Measurements from ENCODE around the gene ZNF202.

The ZNF202 gene

GRCh38 chr11:123741159-123742030, at the start of gene ZNF202:
Gene ZNF202, minus strand, starts transcription at chr11:123741660. Its CDS starts 10,772 bp downstream, at chr11:123730888.
- H2AFZ ChIP-seq (ENCODE audit: low read length): peak within 1 kb of the TSS; percentile 99
- H3K27ac ChIP-seq (ENCODE audit: low read length): peak within 1 kb of the TSS; percentile 30; the same call in 1 of the 2 replicates
- peak within 1 kb of the TSS; percentile 86 for H3K9ac ChIP-seq (ENCODE audit: low read length)
- peaks cover 13% of the 10 kb centered on the region for H3K4me1 ChIP-seq (ENCODE audit: low read length)
- TF ChIP-seq CTCF (IDR thresholded peaks at IDR 0.05; ENCODE audit: low read length) (no peak; the same call in 1 of the 2 replicates), EZH2 (optimal IDR thresholded peaks at IDR 0.05; ENCODE audit: low read depth, low read length) (no peak), EZH2phosphoT487 (IDR thresholded peaks at IDR 0.05; ENCODE audit: low read length) (no peak)
- no peaks in the 10 kb centered on the region for H3K36me3 ChIP-seq (replicated peaks; ENCODE audit: insufficient read depth, low read length)
- H3K9me3 ChIP-seq (replicated peaks; ENCODE audit: insufficient read depth, low read length): no peaks in the 10 kb centered on the region
- no peaks in the 10 kb centered on the region for H3F3A ChIP-seq (ENCODE audit: insufficient read depth, low read length)
- no peaks in the 10 kb centered on the region for H3K27me3 ChIP-seq (replicated peaks; ENCODE audit: insufficient read depth, low read length)
- H3K4me3 ChIP-seq (ENCODE audit: low read length): peak within 1 kb of the TSS; percentile 93
- H3K4me2 ChIP-seq (ENCODE audit: low read depth, low read length): peak within 1 kb of the TSS; percentile 79
- peak; percentile 92 for DNase-seq
- H4K20me1 ChIP-seq (ENCODE audit: insufficient read depth, low read length): no peaks in the 10 kb centered on the region
- H3K9me2 ChIP-seq (replicated peaks; ENCODE audit: insufficient read depth, low read length): no peaks in the 10 kb centered on the region
- peaks cover 52% of the 10 kb centered on the region for H3K79me2 ChIP-seq (ENCODE audit: low read length)

- Histone ChIP-seq H3K9ac (ENCODE audit: low read length) (no peak overlapping the region), H3K36me3 (replicated peaks; ENCODE audit: insufficient read depth, low read length) (no peaks in the 10 kb centered on the region), H3K9me2 (replicated peaks; ENCODE audit: insufficient read depth, low read length) (no peaks in the 10 kb centered on the region), H4K20me1 (ENCODE audit: insufficient read depth, low read length) (no peaks in the 10 kb centered on the region), H3K4me3 (ENCODE audit: low read length) (no peak overlapping the region), H3K4me1 (ENCODE audit: low read length) (no peaks in the 10 kb centered on the region), H2AFZ (ENCODE audit: low read length) (no peak overlapping the region), H3K4me2 (ENCODE audit: low read depth, low read length) (no peak overlapping the region), H3F3A (ENCODE audit: insufficient read depth, low read length) (no peaks in the 10 kb centered on the region), H3K79me2 (ENCODE audit: low read length) (no peaks in the 10 kb centered on the region), H3K9me3 (replicated peaks; ENCODE audit: insufficient read depth, low read length) (no peaks in the 10 kb centered on the region), H3K27me3 (replicated peaks; ENCODE audit: insufficient read depth, low read length) (no peaks in the 10 kb centered on the region), H3K27ac (ENCODE audit: low read length) (no peak overlapping the region)
- TF ChIP-seq CTCF (IDR thresholded peaks at IDR 0.05; ENCODE audit: low read length) (no peak), EZH2 (optimal IDR thresholded peaks at IDR 0.05; ENCODE audit: low read depth, low read length) (no peak), EZH2phosphoT487 (IDR thresholded peaks at IDR 0.05; ENCODE audit: low read length) (no peak)
- no peak for DNase-seq
Measured at GRCh38 chr11:123783536-123783935, 42.1 kb upstream of the ZNF202 start.

- no peak for DNase-seq
- TF ChIP-seq CTCF (IDR thresholded peaks at IDR 0.05; ENCODE audit: low read length) (no peak), EZH2 (optimal IDR thresholded peaks at IDR 0.05; ENCODE audit: low read depth, low read length) (no peak), EZH2phosphoT487 (IDR thresholded peaks at IDR 0.05; ENCODE audit: low read length) (no peak)
- H3K9me2 ChIP-seq (replicated peaks; ENCODE audit: insufficient read depth, low read length): no peaks in the 10 kb centered on the region
- H4K20me1 ChIP-seq (ENCODE audit: insufficient read depth, low read length): no peaks in the 10 kb centered on the region
- no peaks in the 10 kb centered on the region for H3K79me2 ChIP-seq (ENCODE audit: low read length)
- no peak overlapping the region for H3K27ac ChIP-seq (ENCODE audit: low read length)
- H3K4me2 ChIP-seq (ENCODE audit: low read depth, low read length): no peak overlapping the region
- no peaks in the 10 kb centered on the region for H3K4me1 ChIP-seq (ENCODE audit: low read length)
- no peaks in the 10 kb centered on the region for H3K9me3 ChIP-seq (replicated peaks; ENCODE audit: insufficient read depth, low read length)
- H3K4me3 ChIP-seq (ENCODE audit: low read length): no peak overlapping the region
- no peak overlapping the region for H2AFZ ChIP-seq (ENCODE audit: low read length)
- H3F3A ChIP-seq (ENCODE audit: insufficient read depth, low read length): peaks cover 6% of the 10 kb centered on the region; the same call in 1 of the 2 replicates
- no peak overlapping the region for H3K9ac ChIP-seq (ENCODE audit: low read length)
- no peaks in the 10 kb centered on the region for H3K36me3 ChIP-seq (replicated peaks; ENCODE audit: insufficient read depth, low read length)
- no peaks in the 10 kb centered on the region for H3K27me3 ChIP-seq (replicated peaks; ENCODE audit: insufficient read depth, low read length)
Measured at GRCh38 chr11:123778511-123778910, 37.1 kb upstream of the ZNF202 start.

All from MM.1S (cell line).